Osteoblast (primary cell): ENCODE measurements around the gene COL15A1. TPM values are rescaled to one million over a fixed set of nuclear protein-coding genes. Genes with fewer than 3 reads are reported as not detected.

Experiments used
- DNase-seq: peaks from one replicate; pipeline ENCODE4 v3.0.0; 2011; ENCODE audit warnings: low spot score, mixed read lengths; ENCODE audit not compliant: insufficient read length; ENCODE audit errors: missing footprints
- H2AFZ ChIP-seq: 2 replicates; pipeline ENCODE4 v1.6.0; 2011; ENCODE audit warnings: mild to moderate bottlenecking, low read length
- H3K27ac ChIP-seq: 2 replicates; pipeline ENCODE4 v1.5.1; 2011; ENCODE audit warnings: mild to moderate bottlenecking, low read depth, low read length, moderate library complexity
- H3K27me3 ChIP-seq: 2 replicates; pipeline ENCODE4 v1.6.0; 2012; ENCODE audit warnings: mild to moderate bottlenecking, control low read depth, inconsistent platforms, low read length, moderate library complexity; ENCODE audit not compliant: insufficient read depth
- H3K36me3 ChIP-seq: 2 replicates; pipeline ENCODE4 v1.5.1; 2011; ENCODE audit warnings: mild to moderate bottlenecking, low read length, control low read depth, moderate library complexity; ENCODE audit not compliant: insufficient read depth
- H3K4me1 ChIP-seq: 2 replicates; pipeline ENCODE4 v1.5.1; 2011; ENCODE audit warnings: mild to moderate bottlenecking, low read length, control low read depth, moderate library complexity; ENCODE audit not compliant: insufficient read depth
- H3K4me2 ChIP-seq: 2 replicates; pipeline ENCODE4 v1.6.0; 2011; ENCODE audit warnings: mild to moderate bottlenecking, low read length; ENCODE audit not compliant: insufficient read depth
- H3K4me3 ChIP-seq: fragments of 200-600 bp; sonication (generic); 3 replicates; pipeline ENCODE4 v1.5.1; 2012; ENCODE audit warnings: mild to moderate bottlenecking, low read length, inconsistent platforms; ENCODE audit not compliant: insufficient read depth
- H3K79me2 ChIP-seq: 2 replicates; pipeline ENCODE4 v1.6.0; 2012; ENCODE audit warnings: mild to moderate bottlenecking, low read length, control low read depth, inconsistent platforms; ENCODE audit not compliant: insufficient read depth
- H3K9me3 ChIP-seq: 2 replicates; pipeline ENCODE4 v1.5.1; 2011; ENCODE audit warnings: low read depth, low read length, control low read depth
- H4K20me1 ChIP-seq: 2 replicates; pipeline ENCODE4 v1.6.0; 2012; ENCODE audit warnings: mild to moderate bottlenecking, low read length, control low read depth; ENCODE audit not compliant: insufficient read depth
- CTCF ChIP-seq: IDR thresholded peaks from 2 replicates; pipeline ENCODE4 v1.5.1; 2011; ENCODE audit warnings: mild to moderate bottlenecking, low read depth, low read length, moderate library complexity; ENCODE audit errors: extremely low read depth
- total RNA-seq: library from RNA; depleted of rRNA; stranded (reverse); fragments of >200 nt; gene quantifications from 2 replicates; pipeline ENCODE4 v1.2.3, GENCODE V29; 2012

COL15A1 gene
- total RNA-seq, 1 donor, result 29.3 TPM

- Histone ChIP-seq H3K4me1 (peaks cover 38% of the 10 kb centered on the region), H3K9me3 (peaks cover 11% of the 10 kb centered on the region), H3K4me2 (no peak overlapping the region), H3K79me2 (no peaks in the 10 kb centered on the region), H3K27ac (no peak overlapping the region), H3K4me3 (no peak overlapping the region), H4K20me1 (no peaks in the 10 kb centered on the region), H2AFZ (no peak overlapping the region), H3K27me3 (no peaks in the 10 kb centered on the region), H3K36me3 (no peaks in the 10 kb centered on the region)
- no peak for DNase-seq
- TF ChIP-seq CTCF, result no peak
These were observed 98.9 kb downstream of the COL15A1 start for GRCh38 chr9:99042620-99043019.

DNA sequence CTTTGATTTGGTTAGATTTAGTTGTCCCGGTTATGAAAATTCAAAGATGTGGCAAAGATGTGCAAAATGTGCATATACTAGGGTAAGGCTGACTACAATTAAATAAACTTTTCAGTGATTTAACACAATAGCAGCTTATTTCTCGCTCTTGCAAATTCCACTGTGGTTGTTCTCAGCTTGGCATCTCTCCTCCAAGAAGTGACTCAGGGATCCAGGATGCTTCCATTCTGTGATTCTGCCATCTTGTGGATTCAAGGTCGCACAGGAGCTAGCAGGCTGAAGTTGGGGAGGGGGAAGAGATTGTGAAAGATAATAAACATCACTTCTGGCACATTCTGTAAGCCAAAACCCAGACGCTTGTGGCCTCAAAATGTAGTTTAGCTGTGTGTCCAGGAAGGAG lies 101.1 kb downstream of the COL15A1 start:
- no peaks in the 10 kb centered on the region for H3K27me3 ChIP-seq
- no peaks in the 10 kb centered on the region for H4K20me1 ChIP-seq
- peaks cover 20% of the 10 kb centered on the region for H3K4me1 ChIP-seq
- H2AFZ ChIP-seq, result no peak overlapping the region
- no peak overlapping the region for H3K27ac ChIP-seq
- H3K4me3 ChIP-seq, result no peak overlapping the region
- no peak for DNase-seq
- no peak for TF ChIP-seq CTCF
- H3K79me2 ChIP-seq, result no peaks in the 10 kb centered on the region
- H3K36me3 ChIP-seq, result no peaks in the 10 kb centered on the region
- no peak overlapping the region for H3K4me2 ChIP-seq
- peaks cover 11% of the 10 kb centered on the region for H3K9me3 ChIP-seq

DNA sequence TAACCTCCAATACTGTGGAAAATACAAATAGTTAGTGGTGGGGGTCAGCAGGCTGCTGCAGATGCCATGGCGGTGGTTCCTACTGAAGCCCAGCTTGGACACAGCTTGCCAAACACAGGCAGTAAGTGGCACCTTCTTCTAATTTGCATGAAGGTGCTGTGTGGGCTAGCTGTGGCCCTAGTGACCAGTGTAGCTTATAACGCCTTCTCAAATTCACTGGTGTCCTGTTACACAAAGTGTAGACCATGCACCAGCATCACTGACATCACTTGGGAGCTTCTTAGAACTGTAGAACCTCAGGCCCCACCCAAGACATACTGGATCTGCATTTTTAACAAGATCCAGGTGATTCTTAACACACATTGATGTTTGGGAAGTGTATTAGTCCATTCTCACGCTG lies 102.4 kb downstream of the COL15A1 start:
- H2AFZ ChIP-seq, result no peak overlapping the region
- H3K9me3 ChIP-seq, result peaks cover 11% of the 10 kb centered on the region
- no peak for DNase-seq
- no peaks in the 10 kb centered on the region for H3K79me2 ChIP-seq
- no peak for TF ChIP-seq CTCF
- H3K36me3 ChIP-seq, result no peaks in the 10 kb centered on the region
- no peaks in the 10 kb centered on the region for H3K27me3 ChIP-seq
- H3K4me2 ChIP-seq, result no peak overlapping the region
- no peak overlapping the region for H3K27ac ChIP-seq
- peaks cover 20% of the 10 kb centered on the region for H3K4me1 ChIP-seq
- no peaks in the 10 kb centered on the region for H4K20me1 ChIP-seq
- H3K4me3 ChIP-seq, result no peak overlapping the region

DNA sequence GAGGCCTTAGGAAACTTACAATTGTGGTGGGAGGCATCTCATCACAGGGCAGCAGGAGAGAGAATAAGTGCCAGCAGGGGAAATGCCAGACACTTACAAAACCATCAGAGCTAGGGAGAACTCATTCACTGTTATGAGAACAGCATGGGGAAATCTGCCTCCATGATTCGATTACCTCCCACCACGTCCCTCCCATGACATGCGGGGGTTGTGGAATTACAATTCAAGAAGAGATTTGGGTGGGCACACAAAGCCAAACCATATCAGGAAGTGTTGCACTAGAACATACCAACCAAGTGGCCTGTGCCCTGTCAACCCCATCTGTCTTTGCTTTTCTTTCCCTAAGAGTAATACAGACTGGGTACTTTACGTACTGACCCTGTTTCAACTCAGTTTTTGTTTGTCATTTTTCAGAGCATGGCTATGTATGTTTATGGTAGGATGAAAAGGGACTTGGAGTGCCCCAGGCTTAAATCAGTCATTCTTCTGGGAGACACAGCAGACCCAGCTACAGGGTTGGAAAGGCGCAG lies 102.9 kb downstream of the COL15A1 start:
- TF ChIP-seq CTCF, result no peak
- Histone ChIP-seq H3K9me3 (peaks cover 11% of the 10 kb centered on the region), H4K20me1 (no peaks in the 10 kb centered on the region), H3K4me3 (no peak overlapping the region), H2AFZ (no peak overlapping the region), H3K79me2 (no peaks in the 10 kb centered on the region), H3K36me3 (no peaks in the 10 kb centered on the region), H3K4me2 (no peak overlapping the region), H3K27me3 (no peaks in the 10 kb centered on the region), H3K27ac (no peak overlapping the region), H3K4me1 (peaks cover 21% of the 10 kb centered on the region)
- DNase-seq, result no peak
